Activated naive CD4-positive, alpha-beta T cell treated with anti-CD3 and anti-CD28 coated beads for 36 hours (primary cell): ENCODE results near the gene DAB2IP. TPM values are rescaled to one million over a fixed set of nuclear protein-coding genes. Genes with fewer than 3 reads are reported as not detected.

Experiments
- CTCF ChIA-PET: fragments of 350-600 bp; sonication (Branson Sonifier 250); formaldehyde crosslinking; loops from one replicate; lab custom pipeline; 2021; ENCODE audit warnings: antibody characterized with exemption; lab: Charles Lee
- DNase-seq: peaks from one replicate; pipeline ENCODE4 v3.0.0-alpha.2; 2020
- H3K27ac Mint-ChIP-seq: one replicate; pipeline ENCODE4 v1.8.0; 2021; ENCODE audit warnings: mild to moderate bottlenecking, mixed read lengths
- H3K27me3 Mint-ChIP-seq: one replicate; pipeline ENCODE4 v1.8.0; 2021; ENCODE audit warnings: low read depth, mixed read lengths
- H3K36me3 Mint-ChIP-seq: one replicate; pipeline ENCODE4 v1.8.0; 2021; ENCODE audit warnings: low read depth, mixed read lengths
- H3K4me1 Mint-ChIP-seq: one replicate; pipeline ENCODE4 v1.8.0; 2021; ENCODE audit warnings: low read depth, mixed read lengths
- H3K4me3 Mint-ChIP-seq: one replicate; pipeline ENCODE4 v1.8.0; 2021; ENCODE audit warnings: mild to moderate bottlenecking, moderate library complexity, mixed read lengths
- H3K9me3 Mint-ChIP-seq: one replicate; pipeline ENCODE4 v1.8.0; 2021; ENCODE audit warnings: mixed read lengths
- intact Hi-C: fragments of 100-400 bp; cut with micrococcal nuclease; formaldehyde crosslinking; loops from one replicate; pipeline ENCODE4 v1.15.1; 2023
- total RNA-seq, 2 experiments: library from RNA; stranded (reverse); gene quantifications; one replicate each; pipeline ENCODE4 v1.2.3, GENCODE V29; 2021

The DAB2IP gene
- total RNA-seq, 2 experiments from 2014 or later, result 0.35 TPM; not detected in 1

GRCh38 chr9:121718501-121718900 lies 67.1 kb downstream of the DAB2IP start:
- H3K4me1 Mint-ChIP-seq, result no peaks in the 10 kb centered on the region
- no peak for DNase-seq
- H3K36me3 Mint-ChIP-seq, result no peaks in the 10 kb centered on the region
- H3K27ac Mint-ChIP-seq, result no peak overlapping the region
- CTCF ChIA-PET, result no interaction called here
- H3K4me3 Mint-ChIP-seq, result no peak overlapping the region
- intact Hi-C loops, result no loop called here
- no peaks in the 10 kb centered on the region for H3K9me3 Mint-ChIP-seq
- no peaks in the 10 kb centered on the region for H3K27me3 Mint-ChIP-seq

GRCh38 chr9:121720311-121721057 lies 69.0 kb downstream of the DAB2IP start:
- no peaks in the 10 kb centered on the region for H3K4me1 Mint-ChIP-seq
- H3K27ac Mint-ChIP-seq, result no peak overlapping the region
- CTCF ChIA-PET, result no interaction called here
- intact Hi-C loops, result no loop called here
- no peaks in the 10 kb centered on the region for H3K9me3 Mint-ChIP-seq
- H3K4me3 Mint-ChIP-seq, result no peak overlapping the region
- no peak for DNase-seq
- H3K27me3 Mint-ChIP-seq, result no peaks in the 10 kb centered on the region
- no peaks in the 10 kb centered on the region for H3K36me3 Mint-ChIP-seq

- Mint-ChIP-seq H3K27me3 (no peaks in the 10 kb centered on the region), H3K27ac (no peak overlapping the region), H3K4me3 (no peak overlapping the region), H3K9me3 (no peaks in the 10 kb centered on the region), H3K36me3 (no peaks in the 10 kb centered on the region), H3K4me1 (no peaks in the 10 kb centered on the region)
- no peak for DNase-seq
- CTCF ChIA-PET, result no interaction called here
- intact Hi-C loops, result no loop called here
These were observed 69.6 kb downstream of the DAB2IP start for GRCh38 chr9:121721058-121721350.

- Mint-ChIP-seq H3K4me1 (no peaks in the 10 kb centered on the region), H3K36me3 (no peaks in the 10 kb centered on the region), H3K9me3 (no peaks in the 10 kb centered on the region), H3K27me3 (no peaks in the 10 kb centered on the region), H3K4me3 (no peak overlapping the region), H3K27ac (no peak overlapping the region)
- intact Hi-C loops, result no loop called here
- no peak for DNase-seq
- CTCF ChIA-PET, result no interaction called here
These were observed 70.3 kb downstream of the DAB2IP start for GRCh38 chr9:121721770-121722169.

- H3K27ac Mint-ChIP-seq, result no peak overlapping the region
- H3K36me3 Mint-ChIP-seq, result no peaks in the 10 kb centered on the region
- DNase-seq, result no peak
- no peak overlapping the region for H3K4me3 Mint-ChIP-seq
- intact Hi-C loops, result no loop called here
- no peaks in the 10 kb centered on the region for H3K27me3 Mint-ChIP-seq
- CTCF ChIA-PET, result no interaction called here
- H3K4me1 Mint-ChIP-seq, result no peaks in the 10 kb centered on the region
- H3K9me3 Mint-ChIP-seq, result no peaks in the 10 kb centered on the region
These were observed 73.8 kb downstream of the DAB2IP start for GRCh38 chr9:121725008-121725775.

- Mint-ChIP-seq H3K9me3 (no peaks in the 10 kb centered on the region), H3K27ac (no peak overlapping the region), H3K4me1 (no peaks in the 10 kb centered on the region), H3K36me3 (no peaks in the 10 kb centered on the region), H3K27me3 (peaks cover 6% of the 10 kb centered on the region), H3K4me3 (no peak overlapping the region)
- DNase-seq, result no peak
- CTCF ChIA-PET, result no interaction called here
- intact Hi-C loops, result no loop called here
These were observed 76.0 kb downstream of the DAB2IP start for GRCh38 chr9:121727295-121728020.

GRCh38 chr9:121728916-121729315 lies 77.5 kb downstream of the DAB2IP start:
- no peak overlapping the region for H3K27ac Mint-ChIP-seq
- CTCF ChIA-PET, result interaction anchor here (0.6 kb wide), 1 partner anchor 574 kb away, joined by 4 read pairs; no protein-coding TSS in a partner anchor
- H3K9me3 Mint-ChIP-seq, result no peaks in the 10 kb centered on the region
- H3K27me3 Mint-ChIP-seq, result peaks cover 11% of the 10 kb centered on the region
- H3K36me3 Mint-ChIP-seq, result no peaks in the 10 kb centered on the region
- intact Hi-C loops, result no loop called here
- no peak overlapping the region for H3K4me3 Mint-ChIP-seq
- no peak for DNase-seq
- H3K4me1 Mint-ChIP-seq, result no peaks in the 10 kb centered on the region

GRCh38 chr9:121729769-121730562 lies 78.5 kb downstream of the DAB2IP start:
- H3K27ac Mint-ChIP-seq, result no peak overlapping the region
- H3K9me3 Mint-ChIP-seq, result no peaks in the 10 kb centered on the region
- H3K4me3 Mint-ChIP-seq, result no peak overlapping the region
- peaks cover 19% of the 10 kb centered on the region for H3K27me3 Mint-ChIP-seq
- intact Hi-C loops, result no loop called here
- H3K36me3 Mint-ChIP-seq, result no peaks in the 10 kb centered on the region
- CTCF ChIA-PET, result interaction anchor here (0.6 kb wide), 1 partner anchor 575 kb away, joined by 4 read pairs; no protein-coding TSS in a partner anchor
- no peaks in the 10 kb centered on the region for H3K4me1 Mint-ChIP-seq
- DNase-seq, result no peak

GRCh38 chr9:121731090-121731489 lies 79.7 kb downstream of the DAB2IP start:
- Mint-ChIP-seq H3K4me3 (no peak overlapping the region), H3K4me1 (peaks cover 4% of the 10 kb centered on the region), H3K27ac (no peak overlapping the region), H3K36me3 (no peaks in the 10 kb centered on the region), H3K9me3 (no peaks in the 10 kb centered on the region), H3K27me3 (peaks cover 31% of the 10 kb centered on the region)
- CTCF ChIA-PET, result no interaction called here
- intact Hi-C loops, result no loop called here
- no peak for DNase-seq

- CTCF ChIA-PET, result no interaction called here
- no peak for DNase-seq
- H3K9me3 Mint-ChIP-seq, result no peaks in the 10 kb centered on the region
- no peaks in the 10 kb centered on the region for H3K36me3 Mint-ChIP-seq
- no peak overlapping the region for H3K27ac Mint-ChIP-seq
- no peak overlapping the region for H3K4me3 Mint-ChIP-seq
- H3K27me3 Mint-ChIP-seq, result peaks cover 35% of the 10 kb centered on the region
- H3K4me1 Mint-ChIP-seq, result peaks cover 7% of the 10 kb centered on the region
- intact Hi-C loops, result no loop called here
These were observed 80.5 kb downstream of the DAB2IP start for GRCh38 chr9:121731919-121732318.

GRCh38 chr9:121732389-121732788 lies 81.0 kb downstream of the DAB2IP start:
- DNase-seq, result no peak
- no peaks in the 10 kb centered on the region for H3K9me3 Mint-ChIP-seq
- intact Hi-C loops, result no loop called here
- H3K4me3 Mint-ChIP-seq, result no peak overlapping the region
- H3K36me3 Mint-ChIP-seq, result no peaks in the 10 kb centered on the region
- CTCF ChIA-PET, result interaction anchor here (1.0 to 1.4 kb wide), 2 partner anchors 45 to 85 kb away, joined by 3 to 6 read pairs; no protein-coding TSS in a partner anchor
- H3K4me1 Mint-ChIP-seq, result peaks cover 7% of the 10 kb centered on the region
- no peak overlapping the region for H3K27ac Mint-ChIP-seq
- peaks cover 40% of the 10 kb centered on the region for H3K27me3 Mint-ChIP-seq

GRCh38 chr9:121732886-121733285 lies 81.5 kb downstream of the DAB2IP start:
- intact Hi-C loops, result no loop called here
- H3K27ac Mint-ChIP-seq, result no peak overlapping the region
- DNase-seq, result no peak
- peaks cover 7% of the 10 kb centered on the region for H3K4me1 Mint-ChIP-seq
- H3K4me3 Mint-ChIP-seq, result no peak overlapping the region
- peaks cover 43% of the 10 kb centered on the region for H3K27me3 Mint-ChIP-seq
- H3K36me3 Mint-ChIP-seq, result no peaks in the 10 kb centered on the region
- CTCF ChIA-PET, result interaction anchor here (1.0 to 1.4 kb wide), 2 partner anchors 46 to 84 kb away, joined by 3 to 6 read pairs; no protein-coding TSS in a partner anchor
- no peaks in the 10 kb centered on the region for H3K9me3 Mint-ChIP-seq
